ENCODE results near the gene ALDH6A1. TPM values are rescaled to one million over a fixed set of nuclear protein-coding genes. Genes with fewer than 3 reads are reported as not detected.
A peak's percentile ranks its signal among the peaks of the same experiment; 100 is the strongest.
"Not testable (repeated sequence)": the region's sequence is repeated elsewhere in the genome, so short reads cannot be mapped to it uniquely, and the experiment has no call there.

ALDH6A1 gene
- total RNA-seq, result 10 to 100 TPM; 19.1 to 40.0 (median 27.5) TPM

DNA sequence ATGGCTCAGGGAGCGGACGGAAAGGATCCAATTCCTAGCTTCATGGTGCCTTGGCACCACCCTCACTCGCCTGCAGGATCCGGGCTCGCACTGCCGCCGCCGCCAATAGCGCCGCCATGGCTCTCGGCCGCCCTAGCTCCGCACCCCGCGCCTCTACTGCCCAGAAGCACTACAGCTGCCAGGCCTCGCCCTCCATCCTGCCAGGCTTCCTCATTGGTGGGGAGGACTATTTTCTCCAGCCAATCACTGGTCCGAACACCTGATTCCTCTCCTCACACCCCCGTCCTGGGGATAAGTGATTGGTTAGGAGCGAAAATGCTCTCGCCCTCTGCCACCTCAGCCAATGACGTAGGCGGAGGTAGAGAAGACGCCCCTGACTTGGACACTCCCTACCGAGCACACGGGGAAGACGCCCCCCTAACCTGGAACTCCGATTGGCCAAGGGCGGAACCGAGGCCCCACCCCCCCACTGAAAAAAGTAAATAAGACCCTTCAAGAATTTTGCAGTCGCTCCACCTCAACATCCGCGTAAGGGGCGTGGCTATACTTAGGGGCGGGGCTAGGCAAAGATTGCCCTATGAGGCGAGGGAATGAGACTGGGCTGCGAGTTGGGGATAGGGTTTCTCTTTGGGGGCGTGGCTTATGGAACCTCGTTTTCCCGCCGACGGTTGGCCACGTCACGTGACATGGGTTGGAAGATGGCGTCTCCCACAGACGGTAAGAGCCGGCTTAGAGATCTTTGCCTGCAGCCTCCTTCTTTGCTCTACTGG lies at the start of gene ALDH6A1, which contains the start of gene LIN52:
Gene ALDH6A1, minus strand, starts transcription at position 177 of the 770 bp plus-strand sequence. Its CDS starts 59 bp downstream, at position 118.
Gene LIN52, plus strand, starts transcription at position 680 of the 770 bp plus-strand sequence. Its CDS starts 19 bp downstream, at position 699.
- Histone ChIP-seq H3K9me3 (no peaks in the 10 kb centered on the region), H3K36me3 (no peaks in the 10 kb centered on the region), H3K4me3 (peak within 1 kb of the TSS; percentile 66 to 98 (median 91)), H3K27me3 (no peaks in the 10 kb centered on the region), H3K27ac (peak within 1 kb of the TSS; percentile 82 to 92 (median 91)), H3K4me1 (peaks cover 4 to 23% (median 18%) of the 10 kb centered on the region in 4 donors)
- 0 to 4% methylated on average over 4 to 46 of the region's 46 CpGs for WGBS, 2 donors (ENCODE audit: low coverage in 1 of 2)
- in situ Hi-C loops (cut with MboI; ENCODE audit: low pct_ligation_motif_present in 1 of 4, low pct_unique_long_range_greater_than_20kb in 1 of 4, low sequenced_read_pairs in 3 of 4) (no loop called here), intact Hi-C loops (cut with DNase I; ENCODE audit: low total_unique reads) (loop anchor here (1.0 kb wide), 1 partner anchor 65 kb away; the partner anchor contains the start of genes BBOF1 and ENTPD5)
- peak; percentile 93 for TF ChIP-seq POLR2A (IDR thresholded peaks at IDR 0.05)
- no peak for TF ChIP-seq EP300 (IDR thresholded peaks at IDR 0.05; ENCODE audit: low read depth)
- TF ChIP-seq, protein P1, sequence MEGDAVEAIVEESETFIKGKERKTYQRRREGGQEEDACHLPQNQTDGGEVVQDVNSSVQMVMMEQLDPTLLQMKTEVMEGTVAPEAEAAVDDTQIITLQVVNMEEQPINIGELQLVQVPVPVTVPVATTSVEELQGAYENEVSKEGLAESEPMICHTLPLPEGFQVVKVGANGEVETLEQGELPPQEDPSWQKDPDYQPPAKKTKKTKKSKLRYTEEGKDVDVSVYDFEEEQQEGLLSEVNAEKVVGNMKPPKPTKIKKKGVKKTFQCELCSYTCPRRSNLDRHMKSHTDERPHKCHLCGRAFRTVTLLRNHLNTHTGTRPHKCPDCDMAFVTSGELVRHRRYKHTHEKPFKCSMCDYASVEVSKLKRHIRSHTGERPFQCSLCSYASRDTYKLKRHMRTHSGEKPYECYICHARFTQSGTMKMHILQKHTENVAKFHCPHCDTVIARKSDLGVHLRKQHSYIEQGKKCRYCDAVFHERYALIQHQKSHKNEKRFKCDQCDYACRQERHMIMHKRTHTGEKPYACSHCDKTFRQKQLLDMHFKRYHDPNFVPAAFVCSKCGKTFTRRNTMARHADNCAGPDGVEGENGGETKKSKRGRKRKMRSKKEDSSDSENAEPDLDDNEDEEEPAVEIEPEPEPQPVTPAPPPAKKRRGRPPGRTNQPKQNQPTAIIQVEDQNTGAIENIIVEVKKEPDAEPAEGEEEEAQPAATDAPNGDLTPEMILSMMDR (IDR thresholded peaks at IDR 0.05), result no peak
- TF ChIP-seq POLR2AphosphoS5 (IDR thresholded peaks at IDR 0.05), result peak; percentile 95 to 96 (median 96)
- DNase-seq, result peak; percentile 100

DNA sequence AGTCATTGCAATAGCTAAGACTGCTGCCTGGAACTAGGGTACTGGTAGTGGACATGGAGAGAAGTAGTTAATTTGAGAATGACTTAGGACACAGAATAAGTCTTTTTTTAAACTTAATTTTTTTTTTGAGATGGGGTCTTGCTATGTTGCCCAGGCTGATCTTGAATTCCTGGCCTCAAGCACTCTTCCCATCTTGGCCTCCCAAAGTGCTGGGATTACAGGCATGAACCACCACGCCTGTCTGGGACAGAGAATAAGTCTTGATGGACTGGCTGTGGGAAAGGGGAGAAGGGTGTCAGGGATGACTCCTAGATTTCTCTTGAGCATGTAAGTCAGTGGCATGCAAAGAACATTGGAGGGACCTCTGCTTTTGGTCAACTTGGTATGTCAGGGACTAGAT lies 43.4 kb upstream of the ALDH6A1 start:
- Histone ChIP-seq H3K4me3 (no peak overlapping the region), H3K27ac (no peak overlapping the region), H3K4me1 (peaks cover 0 to 2% (median 0%) of the 10 kb centered on the region in 4 donors), H3K9me3 (peaks cover 0 to 4% of the 10 kb centered on the region in 2 donors), H3K27me3 (no peaks in the 10 kb centered on the region), H3K36me3 (no peaks in the 10 kb centered on the region)
- no peak for DNase-seq
- WGBS, 2 donors (ENCODE audit: low coverage in 1 of 2), result 86% methylated on average over 1 of the region's 1 CpG; no CpG with 5 or more reads in 1 of the 2 donors
- intact Hi-C loops (cut with DNase I; ENCODE audit: low total_unique reads), result no loop called here
- in situ Hi-C loops (cut with MboI; ENCODE audit: low pct_ligation_motif_present in 1 of 4, low pct_unique_long_range_greater_than_20kb in 1 of 4, low sequenced_read_pairs in 3 of 4), result no loop called here
- no peak for TF ChIP-seq POLR2A (IDR thresholded peaks at IDR 0.05)
- no peak for TF ChIP-seq POLR2AphosphoS5 (IDR thresholded peaks at IDR 0.05)
- TF ChIP-seq EP300 (IDR thresholded peaks at IDR 0.05; ENCODE audit: low read depth), result no peak
- TF ChIP-seq, protein P1 (IDR thresholded peaks at IDR 0.05), result no peak

DNA sequence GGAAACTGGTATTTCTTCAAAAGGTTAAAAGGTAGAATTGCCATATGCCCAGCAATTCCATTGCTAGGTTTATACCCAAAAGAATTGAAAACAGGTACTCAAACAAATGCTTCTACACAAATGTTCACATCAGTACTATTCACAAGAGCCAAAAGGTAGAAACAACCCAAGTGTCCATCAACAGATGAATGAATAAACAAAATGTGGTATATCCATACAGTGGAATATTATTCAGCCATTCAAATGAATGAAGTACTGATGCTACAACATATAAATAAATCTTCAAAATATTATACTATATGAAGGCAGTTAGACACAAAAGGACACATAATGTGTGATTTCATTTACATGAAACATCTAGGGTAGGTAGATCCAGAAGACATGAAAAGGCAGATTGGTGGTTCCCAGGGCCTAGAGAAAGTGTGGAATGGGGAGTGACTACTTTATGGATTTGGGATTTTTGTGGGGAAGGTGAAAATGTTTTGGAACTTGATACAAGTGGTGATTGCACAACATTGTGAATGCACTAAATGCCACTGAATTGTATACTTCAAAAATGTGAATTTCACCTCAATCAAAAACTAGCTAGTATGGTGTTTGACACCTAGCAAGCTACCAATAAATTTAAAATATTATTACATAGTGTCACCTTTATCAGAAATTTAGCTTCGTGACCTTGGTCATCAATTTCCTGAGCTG lies 42.2 kb upstream of the ALDH6A1 start:
- no peak overlapping the region for H3K27ac ChIP-seq
- H3K4me3 ChIP-seq, result no peak overlapping the region
- no peaks in the 10 kb centered on the region for H3K4me1 ChIP-seq
- intact Hi-C loops (cut with DNase I; ENCODE audit: low total_unique reads) (no loop called here), in situ Hi-C loops (cut with MboI; ENCODE audit: low pct_ligation_motif_present in 1 of 4, low pct_unique_long_range_greater_than_20kb in 1 of 4, low sequenced_read_pairs in 3 of 4) (no loop called here)
- peaks cover 0 to 4% of the 10 kb centered on the region in 2 donors for H3K9me3 ChIP-seq
- no peaks in the 10 kb centered on the region for H3K27me3 ChIP-seq
- DNase-seq, result no peak
- WGBS, 2 donors (ENCODE audit: low coverage in 1 of 2), result 94 to 100% methylated on average over 1 of the region's 1 CpG
- no peak for TF ChIP-seq EP300 (IDR thresholded peaks at IDR 0.05; ENCODE audit: low read depth)
- no peak for TF ChIP-seq POLR2A (IDR thresholded peaks at IDR 0.05)
- no peak for TF ChIP-seq POLR2AphosphoS5 (IDR thresholded peaks at IDR 0.05)
- TF ChIP-seq, protein P1 (IDR thresholded peaks at IDR 0.05), result no peak
- H3K36me3 ChIP-seq, result no peaks in the 10 kb centered on the region

DNA sequence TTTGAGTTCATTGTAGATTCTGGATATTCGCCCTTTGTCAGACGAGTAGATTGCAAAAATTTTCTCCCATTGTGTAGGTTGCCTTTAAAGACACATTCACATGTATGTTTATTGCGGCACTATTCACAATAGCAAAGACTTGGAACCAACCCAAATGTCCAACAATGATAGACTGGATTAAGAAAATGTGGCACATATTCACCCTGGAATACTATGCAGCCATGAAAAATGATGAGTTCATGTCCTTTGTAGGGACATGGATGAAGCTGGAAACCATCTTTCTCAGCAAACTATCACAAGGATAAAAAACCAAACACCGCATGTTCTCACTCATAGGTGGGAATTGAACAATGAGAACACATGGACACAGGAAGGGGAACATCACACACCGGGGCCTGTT lies 41.2 kb upstream of the ALDH6A1 start:
- H3K36me3 ChIP-seq; DNase-seq; in situ Hi-C loops (cut with MboI; ENCODE audit: low pct_ligation_motif_present in 1 of 4, low pct_unique_long_range_greater_than_20kb in 1 of 4, low sequenced_read_pairs in 3 of 4); H3K9me3 ChIP-seq; intact Hi-C loops (cut with DNase I; ENCODE audit: low total_unique reads); H3K4me3 ChIP-seq; H3K27ac ChIP-seq; H3K27me3 ChIP-seq; H3K4me1 ChIP-seq: not testable (repeated sequence)
- 74 to 100% methylated on average over 3 to 5 of the region's 5 CpGs for WGBS, 2 donors (ENCODE audit: low coverage in 1 of 2)
